ENCODE results near the gene VMP1.

VMP1 gene

GRCh38 chr17:59876107-59876506, 168.7 kb downstream of the VMP1 start:
- no peak for DNase-seq

GRCh38 chr17:59877965-59878364, 170.5 kb downstream of the VMP1 start:
- no peak for DNase-seq

GRCh38 chr17:59878624-59879023, 171.2 kb downstream of the VMP1 start:
- no peak for DNase-seq

- no peak for DNase-seq
Observed at GRCh38 chr17:59884861-59885260, 177.4 kb downstream of the VMP1 start.

- DNase-seq = no peak
Observed at GRCh38 chr17:59888145-59888750, 180.8 kb downstream of the VMP1 start.

DNA sequence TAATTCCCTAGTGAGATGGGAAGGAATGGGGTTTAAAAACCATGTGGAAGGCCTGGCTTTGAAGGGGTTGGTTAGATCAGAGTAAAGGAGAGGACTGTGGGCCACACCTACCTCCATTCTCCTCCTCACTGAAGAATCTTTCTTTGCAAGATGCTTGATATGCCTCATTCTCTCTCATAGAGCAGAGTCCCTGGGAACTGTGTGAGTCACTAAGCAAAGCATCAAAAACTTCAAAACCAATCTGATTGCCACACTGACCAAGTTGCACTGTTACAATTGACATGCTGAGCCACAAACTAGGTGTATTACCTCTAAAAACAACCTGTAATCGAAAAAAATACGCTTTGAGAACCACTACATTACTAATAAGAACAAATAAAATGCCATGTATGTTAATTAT, 183.3 kb downstream of the VMP1 start:
- no peak for DNase-seq

Measured in NCI-H187 (cell line).